MM.1S (cell line): ENCODE measurements around the gene FRAT1.
"Not testable (repeated sequence)": the region's sequence is repeated elsewhere in the genome, so short reads cannot be mapped to it uniquely, and the experiment has no call there.

Source experiments
- DNase-seq: peaks from one replicate; pipeline ENCODE4 v3.0.0-alpha.2; 2015
- H2AFZ ChIP-seq: fragments of 300-600 bp; sonication (generic); 2 replicates; pipeline ENCODE4 v1.6.0; 2016; ENCODE audit warnings: antibody characterized with exemption, low read length
- H3F3A ChIP-seq: fragments of 300-600 bp; sonication (generic); 2 replicates; pipeline ENCODE4 v1.6.1; 2016; ENCODE audit warnings: mild to moderate bottlenecking, antibody characterized with exemption, low read length, moderate library complexity, mixed read lengths; ENCODE audit not compliant: insufficient read depth
- H3K27ac ChIP-seq: fragments of 300-600 bp; sonication (generic); 2 replicates; pipeline ENCODE4 v1.5.1; 2016; ENCODE audit warnings: mild to moderate bottlenecking, low read length
- H3K27me3 ChIP-seq: fragments of 300-600 bp; sonication (generic); replicated peaks from 2 replicates; pipeline ENCODE4 v1.6.0; 2016; ENCODE audit warnings: low read length; ENCODE audit not compliant: insufficient read depth
- H3K36me3 ChIP-seq: fragments of 300-600 bp; sonication (generic); replicated peaks from 2 replicates; pipeline ENCODE4 v1.6.1; 2016; ENCODE audit warnings: mild to moderate bottlenecking, low read length, mixed read lengths; ENCODE audit not compliant: insufficient read depth
- H3K4me1 ChIP-seq: fragments of 300-600 bp; sonication (generic); 2 replicates; pipeline ENCODE4 v1.6.1; 2016; ENCODE audit warnings: low read length, mixed read lengths
- H3K4me2 ChIP-seq: fragments of 300-600 bp; sonication (generic); 2 replicates; pipeline ENCODE4 v1.6.0; 2016; ENCODE audit warnings: low read depth, low read length
- H3K4me3 ChIP-seq: fragments of 300-600 bp; sonication (generic); 2 replicates; pipeline ENCODE4 v1.5.1; 2016; ENCODE audit warnings: low read length, mixed read lengths
- H3K79me2 ChIP-seq: fragments of 300-600 bp; sonication (generic); 2 replicates; pipeline ENCODE4 v1.6.1; 2016; ENCODE audit warnings: mixed run types, low read length, mixed read lengths
- H3K9ac ChIP-seq: fragments of 300-600 bp; sonication (generic); 2 replicates; pipeline ENCODE4 v1.6.1; 2016; ENCODE audit warnings: low read length, mixed read lengths
- H3K9me2 ChIP-seq: fragments of 300-600 bp; sonication (generic); replicated peaks from 2 replicates; pipeline ENCODE4 v1.6.1; 2016; ENCODE audit warnings: mild to moderate bottlenecking, low read length, mixed read lengths; ENCODE audit not compliant: insufficient read depth
- H3K9me3 ChIP-seq: fragments of 300-600 bp; sonication (generic); replicated peaks from 2 replicates; pipeline ENCODE4 v1.6.1; 2016; ENCODE audit warnings: mild to moderate bottlenecking, low read length, mixed read lengths; ENCODE audit not compliant: insufficient read depth
- H4K20me1 ChIP-seq: fragments of 300-600 bp; sonication (generic); 2 replicates; pipeline ENCODE4 v1.6.1; 2016; ENCODE audit warnings: mild to moderate bottlenecking, low read length, moderate library complexity, mixed read lengths; ENCODE audit not compliant: insufficient read depth
- EZH2 ChIP-seq: fragments of 300-600 bp; sonication (generic); optimal IDR thresholded peaks from 2 replicates; pipeline ENCODE3; 2017; ENCODE audit warnings: low read depth, mild to moderate bottlenecking, antibody characterized with exemption, low read length, mixed read lengths
- EZH2phosphoT487 ChIP-seq: fragments of 300-600 bp; sonication (generic); IDR thresholded peaks from 2 replicates; pipeline ENCODE4 v1.6.1; 2018; ENCODE audit warnings: antibody characterized with exemption, low read length
- TF ChIP-seq, protein P1 (sequence below): fragments of 300-600 bp; sonication (generic); IDR thresholded peaks from 2 replicates; pipeline ENCODE4 v1.5.1; 2016; ENCODE audit warnings: antibody characterized with exemption, low read length, mixed read lengths

The FRAT1 gene

DNA sequence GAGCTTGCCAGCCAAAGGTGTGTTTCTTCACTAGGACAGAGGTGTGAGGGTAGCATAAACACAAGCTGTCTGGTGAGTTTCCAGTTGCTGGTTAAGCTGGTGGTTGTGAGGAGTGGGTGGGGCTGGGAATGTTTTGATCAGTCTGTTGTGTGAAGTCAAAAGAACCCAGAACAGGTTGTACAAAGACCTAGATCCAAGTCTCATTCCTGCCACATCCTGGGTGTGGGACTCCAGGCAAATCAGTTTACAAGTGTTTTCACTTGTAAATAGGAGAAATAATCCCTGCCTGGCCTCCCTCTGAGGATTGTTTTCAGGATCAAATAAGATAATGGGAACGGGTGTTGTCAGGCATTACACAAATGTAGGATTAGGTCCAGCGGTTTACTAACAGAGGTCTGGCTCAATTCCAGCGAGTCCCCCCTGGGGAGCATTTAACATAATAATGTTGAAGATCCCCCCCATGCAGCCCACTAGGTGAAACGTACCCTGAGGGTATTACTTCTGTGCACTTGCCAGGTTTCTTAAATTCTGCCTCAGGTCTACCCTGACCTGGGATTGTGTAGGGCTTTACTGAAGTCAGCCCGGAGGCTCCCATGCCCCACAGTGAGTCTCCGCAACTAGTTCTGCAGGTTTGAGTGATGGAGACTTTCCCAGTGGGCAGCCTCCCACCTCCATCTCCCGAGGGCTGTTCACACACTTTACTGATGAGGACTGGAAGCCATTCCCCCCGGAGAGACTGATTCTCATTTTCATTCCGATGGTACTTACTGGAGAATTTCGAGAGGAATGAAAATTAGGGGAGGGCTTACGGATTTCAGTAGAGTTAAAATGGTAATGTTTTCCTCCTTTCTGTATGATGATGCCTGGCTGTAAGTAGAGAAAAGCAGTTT, 18.1 kb downstream of the FRAT1 start:
- Histone ChIP-seq H3K9ac (no peak overlapping the region), H3K4me3 (no peak overlapping the region), H2AFZ (no peak overlapping the region), H3K9me2 (no peaks in the 10 kb centered on the region), H4K20me1 (no peaks in the 10 kb centered on the region), H3K4me1 (peaks cover 7% of the 10 kb centered on the region; the same call in 1 of the 2 replicates), H3K27me3 (peaks cover 29% of the 10 kb centered on the region), H3K4me2 (no peak overlapping the region), H3K9me3 (no peaks in the 10 kb centered on the region), H3F3A (no peaks in the 10 kb centered on the region), H3K79me2 (peaks cover 10% of the 10 kb centered on the region), H3K36me3 (no peaks in the 10 kb centered on the region), H3K27ac (no peak overlapping the region)
- TF ChIP-seq EZH2phosphoT487 (no peak), EZH2 (no peak)
- TF ChIP-seq, protein P1, sequence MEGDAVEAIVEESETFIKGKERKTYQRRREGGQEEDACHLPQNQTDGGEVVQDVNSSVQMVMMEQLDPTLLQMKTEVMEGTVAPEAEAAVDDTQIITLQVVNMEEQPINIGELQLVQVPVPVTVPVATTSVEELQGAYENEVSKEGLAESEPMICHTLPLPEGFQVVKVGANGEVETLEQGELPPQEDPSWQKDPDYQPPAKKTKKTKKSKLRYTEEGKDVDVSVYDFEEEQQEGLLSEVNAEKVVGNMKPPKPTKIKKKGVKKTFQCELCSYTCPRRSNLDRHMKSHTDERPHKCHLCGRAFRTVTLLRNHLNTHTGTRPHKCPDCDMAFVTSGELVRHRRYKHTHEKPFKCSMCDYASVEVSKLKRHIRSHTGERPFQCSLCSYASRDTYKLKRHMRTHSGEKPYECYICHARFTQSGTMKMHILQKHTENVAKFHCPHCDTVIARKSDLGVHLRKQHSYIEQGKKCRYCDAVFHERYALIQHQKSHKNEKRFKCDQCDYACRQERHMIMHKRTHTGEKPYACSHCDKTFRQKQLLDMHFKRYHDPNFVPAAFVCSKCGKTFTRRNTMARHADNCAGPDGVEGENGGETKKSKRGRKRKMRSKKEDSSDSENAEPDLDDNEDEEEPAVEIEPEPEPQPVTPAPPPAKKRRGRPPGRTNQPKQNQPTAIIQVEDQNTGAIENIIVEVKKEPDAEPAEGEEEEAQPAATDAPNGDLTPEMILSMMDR = no peak
- DNase-seq = no peak

DNA sequence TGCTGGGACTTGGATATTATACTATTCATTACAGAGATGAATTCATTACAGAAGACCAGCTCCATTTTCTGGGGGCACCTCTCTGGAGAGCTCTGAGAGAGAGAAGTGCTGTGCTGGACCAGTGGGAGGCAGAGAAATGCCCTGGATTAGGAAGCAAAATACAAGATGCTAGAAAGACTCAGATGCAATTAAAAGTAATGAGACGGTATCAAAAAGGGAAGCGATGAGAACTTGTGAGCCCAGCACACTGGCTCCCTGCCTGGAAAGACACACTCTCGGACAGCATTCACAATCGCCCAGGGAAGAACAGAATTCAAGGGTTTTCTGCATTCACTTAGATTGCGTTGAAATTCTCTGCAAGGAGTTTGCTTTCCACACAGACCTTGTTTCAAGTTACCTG, 19.0 kb downstream of the FRAT1 start:
- peaks cover 7% of the 10 kb centered on the region; the same call in 1 of the 2 replicates for H3K4me1 ChIP-seq
- H4K20me1 ChIP-seq = no peaks in the 10 kb centered on the region
- H3K27ac ChIP-seq = no peak overlapping the region
- peaks cover 8% of the 10 kb centered on the region for H3K79me2 ChIP-seq
- no peaks in the 10 kb centered on the region for H3K9me2 ChIP-seq
- H3K4me3 ChIP-seq = no peak overlapping the region
- H3K27me3 ChIP-seq = peaks cover 29% of the 10 kb centered on the region
- H2AFZ ChIP-seq = no peak overlapping the region
- no peak for DNase-seq
- TF ChIP-seq EZH2phosphoT487 = no peak
- TF ChIP-seq, protein P1 = no peak
- TF ChIP-seq EZH2 = no peak
- no peaks in the 10 kb centered on the region for H3K9me3 ChIP-seq
- no peaks in the 10 kb centered on the region for H3F3A ChIP-seq
- H3K9ac ChIP-seq = no peak overlapping the region
- H3K4me2 ChIP-seq = no peak overlapping the region
- H3K36me3 ChIP-seq = no peaks in the 10 kb centered on the region

DNA sequence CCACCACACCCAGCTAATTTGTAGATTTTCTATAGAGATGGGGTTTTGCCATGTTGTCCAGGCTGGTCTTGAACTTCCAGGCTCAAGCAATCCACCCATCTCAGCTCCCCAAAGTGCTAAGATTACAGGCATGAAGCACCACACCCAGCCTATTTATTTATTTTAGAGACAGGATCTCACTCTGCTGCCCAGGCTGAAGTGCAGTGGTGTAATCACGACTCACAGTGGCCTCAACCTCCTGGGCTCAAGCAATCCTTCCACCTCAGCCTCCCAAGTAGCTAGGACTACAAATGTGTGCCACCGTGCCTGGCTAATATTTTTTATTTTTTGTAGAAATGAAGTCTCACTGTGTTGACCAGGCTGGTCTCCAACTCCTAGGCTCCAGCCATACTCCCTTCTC, 22.3 kb downstream of the FRAT1 start:
- no peaks in the 10 kb centered on the region for H3K79me2 ChIP-seq
- no peak overlapping the region for H3K9ac ChIP-seq
- H3K27me3 ChIP-seq = peaks cover 15% of the 10 kb centered on the region
- DNase-seq = no peak
- H3K4me2 ChIP-seq = no peak overlapping the region
- TF ChIP-seq EZH2phosphoT487 (no peak), EZH2 (no peak)
- TF ChIP-seq, protein P1 = no peak
- no peaks in the 10 kb centered on the region for H3K9me3 ChIP-seq
- no peaks in the 10 kb centered on the region for H3K9me2 ChIP-seq
- no peaks in the 10 kb centered on the region for H3K4me1 ChIP-seq
- no peak overlapping the region for H3K4me3 ChIP-seq
- H2AFZ ChIP-seq = no peak overlapping the region
- H3F3A ChIP-seq = no peaks in the 10 kb centered on the region; the same call in 1 of the 2 replicates
- H3K36me3 ChIP-seq = no peaks in the 10 kb centered on the region
- no peaks in the 10 kb centered on the region for H4K20me1 ChIP-seq
- no peak overlapping the region for H3K27ac ChIP-seq

DNA sequence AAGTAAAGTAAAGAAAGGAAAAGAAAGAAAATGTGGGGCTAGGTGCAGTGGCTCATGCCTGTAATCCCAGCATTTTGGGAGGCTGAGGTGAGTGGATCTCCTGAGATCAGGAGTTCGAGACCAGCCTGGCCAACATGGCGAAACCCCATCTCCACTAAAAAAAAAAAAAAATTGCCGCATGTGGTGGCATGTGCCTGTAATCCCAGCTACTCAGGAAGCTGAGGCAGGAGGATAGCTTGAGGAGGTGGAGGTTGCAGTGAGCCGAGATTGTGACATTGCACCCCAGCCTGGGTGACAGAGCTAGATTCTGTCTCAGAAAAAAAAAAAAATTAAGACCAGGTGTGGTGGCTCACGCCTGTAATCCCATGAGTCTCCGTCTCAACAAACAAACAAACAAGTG, 24.6 kb downstream of the FRAT1 start:
- H3K79me2 ChIP-seq, H3K9ac ChIP-seq, H3K9me2 ChIP-seq, DNase-seq, H3K9me3 ChIP-seq, H3K27ac ChIP-seq, H3K4me3 ChIP-seq, H3F3A ChIP-seq, H2AFZ ChIP-seq, H3K4me2 ChIP-seq, H3K27me3 ChIP-seq, H3K4me1 ChIP-seq, H3K36me3 ChIP-seq, H4K20me1 ChIP-seq: not testable (repeated sequence)
